Adrenal gland (tissue), 12 donors: ENCODE results near the gene SCG3. TPM values are rescaled to one million over a fixed set of nuclear protein-coding genes. Genes with fewer than 3 reads are reported as not detected.

Source experiments
- DNase-seq, 7 donors: peaks; one replicate each; pipeline ENCODE4 v3.0.0-alpha.2; 2019 to 2020
- H3K27ac ChIP-seq, 5 donors: fragments of 200-600 bp; sonication (generic) in 4 of 5; 1 replicate in 3 of 5; 2 replicates in 2 of 5; pipeline versions ENCODE4 v1.5.1 to v1.8.0; 2016 to 2020; ENCODE audit warnings: mild to moderate bottlenecking in 1 of 5
- H3K27me3 ChIP-seq: fragments of 200-600 bp; 2 replicates; pipeline ENCODE4 v1.8.0; 2021
- H3K36me3 ChIP-seq, 2 donors: fragments of 200-600 bp; replicated peaks in 1 of 2; 1 replicate in 1 of 2; 2 replicates in 1 of 2; pipeline versions ENCODE4 v1.5.1 to v1.8.0; 2018 to 2022
- H3K4me1 ChIP-seq, 2 donors: fragments of 200-600 bp; replicated peaks in 1 of 2; 1 replicate in 1 of 2; 2 replicates in 1 of 2; pipeline versions ENCODE4 v1.5.1 to v1.8.0; 2018 to 2021
- H3K4me3 ChIP-seq, 4 donors: fragments of 200-600 bp; sonication (generic) in 3 of 4; one replicate each; pipeline ENCODE4 v1.5.1; 2016 to 2018
- H3K9me3 ChIP-seq, 3 donors: fragments of 200-600 bp; sonication (generic) in 1 of 3; replicated peaks in 1 of 3; 1 replicate in 2 of 3; 2 replicates in 1 of 3; pipeline versions ENCODE4 v1.5.1 to v1.8.0; 2016 to 2021
- POLR2A ChIP-seq, 2 donors: fragments of 450-650 bp; IDR thresholded peaks; one replicate each; pipeline ENCODE4 v1.6.1; 2017; ENCODE audit warnings: antibody characterized with exemption in 2 of 2, mild to moderate bottlenecking in 2 of 2, moderate library complexity in 1 of 2
- WGBS, 4 donors: extraction: QIAGEN DNeasy Blood & Tissue Kit in 2 of 4; methylation state at CpG; one replicate each; pipeline versions ENCODE4 v1.1.5 to v1.1.7; 2013 to 2017; 5-methylcytosine and 5-hydroxymethylcytosine counted together
- intact Hi-C, 2 donors: fragments of 100-400 bp; cut with DNase I; formaldehyde crosslinking; loops; one replicate each; pipeline versions ENCODE4 v1.14.1 to v1.15.0; 2022 to 2023
- polyA plus RNA-seq, 3 donors: library from polyadenylated mRNA; stranded (reverse); fragments of 200-250 nt in 2 of 3; fragments of 350-450 nt in 1 of 3; fragmentation: Illumina TruSeq in 1 of 3; extraction: RNeasy Lipid Tissue Mini Kit (QIAGEN cat#74804) in 1 of 3; gene quantifications; one replicate each; pipeline ENCODE4 v1.2.3, GENCODE V29; 2013 to 2014
- total RNA-seq, 9 donors: library from RNA; depleted of rRNA in 4 of 9; stranded (reverse); fragments of >200 nt in 4 of 9; fragments of 120-200 nt in 1 of 9; fragmentation: NEBNext Ultra II Directional in 1 of 9; extraction: Animal tissue kit (Norgen Biotek cat#: 25700) in 1 of 9; gene quantifications; one replicate each; pipeline versions ENCODE4 v1.1.0 to v1.2.4, GENCODE V29; 2013 to 2023
- TF ChIP-seq, protein P1 (sequence below), 6 experiments: fragments of 450-650 bp in 4 of 6; fragments of 200-600 bp in 2 of 6; sonication (generic) in 1 of 6; IDR thresholded peaks; 1 replicate in 5 of 6; 2 replicates in 1 of 6; pipeline versions ENCODE4 v1.5.1 to v1.8.0; 2016 to 2021; ENCODE audit warnings: antibody characterized with exemption in 6 of 6, mild to moderate bottlenecking in 2 of 6, moderate library complexity in 1 of 6
- donor health status: healthy with polysubstance abuse.
- donor health status: Bipolar disorder and iron deficiency.
- donor health status: DM: yes; HTN: yes; CAD: no.
- donor health status: DM: no; HTN: no; CAD: no.
- donor health status: DM: no; HTN: no; CAD: no.
- donor health status: DM: yes; HTN: yes; CAD: no.

Gene SCG3
- total and polyA plus RNA-seq, 12 donors, result 0.14 to 18.5 (median 2.7) TPM; not detected in 2

GRCh38 chr15:51706926-51707608 lies 25.8 kb downstream of the SCG3 start:
- H3K27ac ChIP-seq, result no peak overlapping the region

DNA sequence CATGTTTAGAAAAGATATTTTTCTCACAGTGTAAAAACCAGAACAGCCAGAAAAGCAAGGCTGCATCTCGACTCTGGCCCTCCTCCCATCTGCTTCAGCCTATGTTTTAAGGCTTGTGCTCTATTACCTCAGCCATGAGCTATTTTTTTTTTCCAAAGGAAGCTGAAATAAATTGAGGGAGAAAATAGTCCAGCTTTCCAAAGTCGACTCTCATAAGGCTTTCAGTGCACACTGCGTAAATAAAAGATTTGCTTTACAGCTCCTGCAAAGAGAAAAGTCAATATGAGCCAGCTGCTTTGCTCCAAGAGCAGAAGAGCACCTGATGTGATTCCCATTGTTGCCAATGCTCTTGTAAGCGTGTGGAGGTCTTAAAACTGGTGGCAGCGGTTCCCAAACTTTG lies 26.7 kb downstream of the SCG3 start:
- TF ChIP-seq POLR2A (IDR thresholded peaks at IDR 0.05), result no peak
- TF ChIP-seq, protein P1, sequence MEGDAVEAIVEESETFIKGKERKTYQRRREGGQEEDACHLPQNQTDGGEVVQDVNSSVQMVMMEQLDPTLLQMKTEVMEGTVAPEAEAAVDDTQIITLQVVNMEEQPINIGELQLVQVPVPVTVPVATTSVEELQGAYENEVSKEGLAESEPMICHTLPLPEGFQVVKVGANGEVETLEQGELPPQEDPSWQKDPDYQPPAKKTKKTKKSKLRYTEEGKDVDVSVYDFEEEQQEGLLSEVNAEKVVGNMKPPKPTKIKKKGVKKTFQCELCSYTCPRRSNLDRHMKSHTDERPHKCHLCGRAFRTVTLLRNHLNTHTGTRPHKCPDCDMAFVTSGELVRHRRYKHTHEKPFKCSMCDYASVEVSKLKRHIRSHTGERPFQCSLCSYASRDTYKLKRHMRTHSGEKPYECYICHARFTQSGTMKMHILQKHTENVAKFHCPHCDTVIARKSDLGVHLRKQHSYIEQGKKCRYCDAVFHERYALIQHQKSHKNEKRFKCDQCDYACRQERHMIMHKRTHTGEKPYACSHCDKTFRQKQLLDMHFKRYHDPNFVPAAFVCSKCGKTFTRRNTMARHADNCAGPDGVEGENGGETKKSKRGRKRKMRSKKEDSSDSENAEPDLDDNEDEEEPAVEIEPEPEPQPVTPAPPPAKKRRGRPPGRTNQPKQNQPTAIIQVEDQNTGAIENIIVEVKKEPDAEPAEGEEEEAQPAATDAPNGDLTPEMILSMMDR (IDR thresholded peaks at IDR 0.05), result no peak
- no peak for DNase-seq
- Histone ChIP-seq H3K36me3 (no peaks in the 10 kb centered on the region), H3K4me3 (no peak overlapping the region), H3K4me1 (no peaks in the 10 kb centered on the region), H3K27ac (no peak overlapping the region), H3K27me3 (no peaks in the 10 kb centered on the region), H3K9me3 (no peaks in the 10 kb centered on the region)
- 64 to 80% (median 76%) methylated on average over 5 of the region's 5 CpGs for WGBS, 4 donors
- intact Hi-C loops, result no loop called here

More at GRCh38 chr15:51706926-51707608, 25.8 kb downstream of the SCG3 start:
- Histone ChIP-seq H3K9me3 (no peaks in the 10 kb centered on the region), H3K4me1 (no peaks in the 10 kb centered on the region), H3K4me3 (no peak overlapping the region), H3K27me3 (no peaks in the 10 kb centered on the region), H3K36me3 (no peaks in the 10 kb centered on the region)
- intact Hi-C loops, result no loop called here
- no peak for DNase-seq
- 79 to 82% (median 80%) methylated on average over 2 of the region's 2 CpGs for WGBS, 4 donors
- TF ChIP-seq POLR2A (IDR thresholded peaks at IDR 0.05), result no peak
- TF ChIP-seq, protein P1 (IDR thresholded peaks at IDR 0.05), result no peak

DNA sequence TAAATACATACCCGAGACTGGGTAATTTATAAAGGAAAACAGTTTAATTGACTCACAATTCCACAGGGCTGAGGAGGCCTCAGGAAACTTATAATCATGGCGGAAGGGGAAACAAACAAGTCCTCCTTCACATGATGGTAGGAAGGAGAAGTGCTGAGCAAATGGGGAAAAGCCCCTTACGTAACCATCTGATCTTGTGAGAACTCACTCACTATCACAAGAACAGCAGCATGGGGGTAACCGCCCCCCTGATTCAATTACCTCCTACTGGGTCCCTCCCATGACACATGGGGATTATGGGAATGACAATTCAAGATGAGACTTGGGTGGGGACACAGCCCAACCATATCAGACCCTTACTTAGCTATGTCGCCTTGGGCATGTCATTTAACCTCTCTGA lies 27.7 kb downstream of the SCG3 start:
- no peak overlapping the region for H3K4me3 ChIP-seq
- intact Hi-C loops, result no loop called here
- H3K27ac ChIP-seq, result no peak overlapping the region

DNA sequence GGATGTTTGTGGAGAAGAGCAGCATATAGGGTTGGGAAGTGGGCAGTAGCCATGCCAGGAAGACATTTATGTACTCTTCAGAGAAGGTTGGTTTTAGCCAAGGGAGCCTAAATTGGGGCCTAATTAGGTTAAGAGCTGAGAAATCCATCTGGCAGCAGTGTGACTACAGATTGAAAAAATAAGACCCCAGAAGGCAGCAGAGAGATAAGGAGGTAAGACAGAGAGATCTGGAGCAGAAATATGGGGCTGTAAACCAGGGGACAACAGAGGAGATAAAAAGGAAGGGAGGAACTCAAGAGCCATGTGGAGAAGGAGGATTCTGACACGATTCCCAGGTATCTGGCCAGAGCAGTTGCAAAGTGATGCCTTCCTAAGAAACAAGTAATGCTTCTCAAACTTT lies 32.9 kb downstream of the SCG3 start:
- Histone ChIP-seq H3K4me3 (no peak overlapping the region), H3K4me1 (no peaks in the 10 kb centered on the region), H3K9me3 (no peaks in the 10 kb centered on the region), H3K27ac (no peak overlapping the region), H3K27me3 (no peaks in the 10 kb centered on the region), H3K36me3 (no peaks in the 10 kb centered on the region)
- TF ChIP-seq POLR2A (IDR thresholded peaks at IDR 0.05), result no peak
- TF ChIP-seq, protein P1 (IDR thresholded peaks at IDR 0.05), result no peak
- WGBS, 4 donors, result 75 to 100% (median 88%) methylated on average over 1 of the region's 1 CpG
- intact Hi-C loops, result no loop called here
- no peak for DNase-seq

More for the DNA sequence above, 27.7 kb downstream of the SCG3 start:
- DNase-seq, result no peak
- Histone ChIP-seq H3K4me1 (no peaks in the 10 kb centered on the region), H3K9me3 (no peaks in the 10 kb centered on the region), H3K27me3 (no peaks in the 10 kb centered on the region), H3K36me3 (no peaks in the 10 kb centered on the region)
- TF ChIP-seq POLR2A (IDR thresholded peaks at IDR 0.05), result no peak
- 82 to 90% (median 89%) methylated on average over 5 of the region's 5 CpGs for WGBS, 4 donors

- H3K27ac ChIP-seq, result no peak overlapping the region
- no peak for TF ChIP-seq POLR2A (IDR thresholded peaks at IDR 0.05)
- TF ChIP-seq, protein P1 (IDR thresholded peaks at IDR 0.05), result no peak
- no peaks in the 10 kb centered on the region for H3K36me3 ChIP-seq
- no peaks in the 10 kb centered on the region for H3K9me3 ChIP-seq
- no peak overlapping the region for H3K4me3 ChIP-seq
- 57 to 88% (median 80%) methylated on average over 1 of the region's 1 CpG for WGBS, 4 donors
- intact Hi-C loops, result no loop called here
- no peaks in the 10 kb centered on the region for H3K4me1 ChIP-seq
- no peak for DNase-seq
- H3K27me3 ChIP-seq, result no peaks in the 10 kb centered on the region
Observed at GRCh38 chr15:51714911-51715310, 33.6 kb downstream of the SCG3 start.
